PC-3 (cell line): ENCODE measurements around the gene CNTN1.

ENCODE experiments used
- CTCF ChIP-seq: fragments of 300-600 bp; sonication (generic); conservative IDR thresholded peaks from 2 replicates; pipeline ENCODE4 v1.5.1; 2017; ENCODE audit warnings: antibody characterized with exemption, low read depth, mild to moderate bottlenecking, low read length
- EZH2phosphoT487 ChIP-seq: fragments of 300-600 bp; sonication (generic); IDR thresholded peaks from 2 replicates; pipeline ENCODE4 v1.6.1; 2018; ENCODE audit warnings: mild to moderate bottlenecking, antibody characterized with exemption, low read length, borderline replicate concordance

DNA sequence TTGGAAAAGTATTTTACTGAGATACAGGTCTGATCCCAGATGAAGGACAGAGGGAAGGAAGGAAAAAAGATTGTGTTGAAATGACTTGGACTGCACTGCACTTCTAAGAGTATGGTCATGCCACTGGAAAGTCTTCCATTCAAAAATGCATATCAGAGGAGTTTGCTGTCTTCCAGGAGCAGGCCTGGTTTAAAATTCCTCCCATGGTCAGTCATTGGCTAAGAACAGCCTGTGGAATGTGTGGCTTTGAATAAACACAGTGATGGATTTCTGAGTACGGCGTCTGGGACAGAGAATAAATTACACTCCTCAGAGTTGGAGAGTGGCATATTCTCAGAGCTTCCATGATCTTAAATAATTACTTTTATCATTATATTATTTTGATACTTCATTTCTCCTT, 250.1 kb downstream of the CNTN1 start:
- TF ChIP-seq CTCF (no peak), EZH2phosphoT487 (no peak)
